ENCODE data around the gene SETD1B.

Gene SETD1B

GRCh38 chr12:121839106-121839992 lies 35.5 kb downstream of the SETD1B start:
- H3K27me3 ChIP-seq, result no peaks in the 10 kb centered on the region
- peak; percentile 100 for DNase-seq
- TF ChIP-seq, protein P1, sequence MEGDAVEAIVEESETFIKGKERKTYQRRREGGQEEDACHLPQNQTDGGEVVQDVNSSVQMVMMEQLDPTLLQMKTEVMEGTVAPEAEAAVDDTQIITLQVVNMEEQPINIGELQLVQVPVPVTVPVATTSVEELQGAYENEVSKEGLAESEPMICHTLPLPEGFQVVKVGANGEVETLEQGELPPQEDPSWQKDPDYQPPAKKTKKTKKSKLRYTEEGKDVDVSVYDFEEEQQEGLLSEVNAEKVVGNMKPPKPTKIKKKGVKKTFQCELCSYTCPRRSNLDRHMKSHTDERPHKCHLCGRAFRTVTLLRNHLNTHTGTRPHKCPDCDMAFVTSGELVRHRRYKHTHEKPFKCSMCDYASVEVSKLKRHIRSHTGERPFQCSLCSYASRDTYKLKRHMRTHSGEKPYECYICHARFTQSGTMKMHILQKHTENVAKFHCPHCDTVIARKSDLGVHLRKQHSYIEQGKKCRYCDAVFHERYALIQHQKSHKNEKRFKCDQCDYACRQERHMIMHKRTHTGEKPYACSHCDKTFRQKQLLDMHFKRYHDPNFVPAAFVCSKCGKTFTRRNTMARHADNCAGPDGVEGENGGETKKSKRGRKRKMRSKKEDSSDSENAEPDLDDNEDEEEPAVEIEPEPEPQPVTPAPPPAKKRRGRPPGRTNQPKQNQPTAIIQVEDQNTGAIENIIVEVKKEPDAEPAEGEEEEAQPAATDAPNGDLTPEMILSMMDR (IDR thresholded peaks at IDR 0.05; ENCODE audit: low read depth, low read length), result peak; percentile 57

GRCh38 chr12:121839993-121840761 lies 36.4 kb downstream of the SETD1B start:
- H3K4me1 ChIP-seq, result no peaks in the 10 kb centered on the region
- peak overlapping the region; percentile 72 for H3K4me3 ChIP-seq (ENCODE audit: low read depth, low read length)
- TF ChIP-seq, protein P1 (IDR thresholded peaks at IDR 0.05; ENCODE audit: low read depth, low read length), result no peak
- H3K27me3 ChIP-seq, result no peaks in the 10 kb centered on the region
- DNase-seq, result no peak
- no peaks in the 10 kb centered on the region for H3K36me3 ChIP-seq
- H3K9me3 ChIP-seq, result no peaks in the 10 kb centered on the region

More at GRCh38 chr12:121839106-121839992, 35.5 kb downstream of the SETD1B start:
- Histone ChIP-seq H3K36me3 (no peaks in the 10 kb centered on the region), H3K4me1 (no peaks in the 10 kb centered on the region), H3K4me3 (ENCODE audit: low read depth, low read length) (peak overlapping the region; percentile 72), H3K9me3 (no peaks in the 10 kb centered on the region)

- DNase-seq, result no peak
- Histone ChIP-seq H3K9me3 (no peaks in the 10 kb centered on the region), H3K36me3 (no peaks in the 10 kb centered on the region), H3K4me1 (no peaks in the 10 kb centered on the region), H3K4me3 (ENCODE audit: low read depth, low read length) (no peak overlapping the region), H3K27me3 (no peaks in the 10 kb centered on the region)
- TF ChIP-seq, protein P1 (IDR thresholded peaks at IDR 0.05; ENCODE audit: low read depth, low read length), result no peak
These were observed 39.6 kb downstream of the SETD1B start for GRCh38 chr12:121843236-121843982.

- Histone ChIP-seq H3K36me3 (no peaks in the 10 kb centered on the region), H3K4me3 (ENCODE audit: low read depth, low read length) (no peak overlapping the region), H3K4me1 (no peaks in the 10 kb centered on the region), H3K27me3 (no peaks in the 10 kb centered on the region), H3K9me3 (no peaks in the 10 kb centered on the region)
- DNase-seq, result no peak
- TF ChIP-seq, protein P1 (IDR thresholded peaks at IDR 0.05; ENCODE audit: low read depth, low read length), result no peak
These were observed 41.9 kb downstream of the SETD1B start for GRCh38 chr12:121845701-121846100.

- Histone ChIP-seq H3K9me3 (no peaks in the 10 kb centered on the region), H3K27me3 (0 out of 2 replicates have a peak, but pooled peaks cover under 1% of the 10 kb centered on the region), H3K4me3 (ENCODE audit: low read depth, low read length) (no peak overlapping the region), H3K36me3 (no peaks in the 10 kb centered on the region), H3K4me1 (no peaks in the 10 kb centered on the region)
- TF ChIP-seq, protein P1 (IDR thresholded peaks at IDR 0.05; ENCODE audit: low read depth, low read length), result no peak
- no peak for DNase-seq
These were observed 45.4 kb downstream of the SETD1B start for GRCh38 chr12:121849211-121849610.

Data from BE2C (cell line).